Panc1 (cell line): ENCODE results near the gene YBX1. TPM values are rescaled to one million over a fixed set of nuclear protein-coding genes. Genes with fewer than 3 reads are reported as not detected.

ENCODE experiments used
- ATAC-seq: fragments of 200-7000 bp; cut with Tn5 transposase; 2 replicates; pipeline ENCODE4 v1.9.1; 2020; ENCODE audit warnings: mild to moderate bottlenecking, moderate library complexity
- BruUV-seq: library from RNA; stranded (reverse); fragments of 400-500 nt; replicated peaks from 2 replicates; lab custom pipeline; 2021; lab: Mats Ljungman, UMichigan
- CTCF ChIA-PET: fragments of 300-600 bp; sonication (Branson Sonifier 250); formaldehyde crosslinking; loops from one replicate; lab custom pipeline; 2022; ENCODE audit warnings: antibody characterized with exemption; lab: Charles Lee
- POLR2A ChIA-PET: fragments of 300-600 bp; sonication (Branson Sonifier 250); formaldehyde crosslinking; loops from one replicate; lab custom pipeline; 2022; ENCODE audit warnings: antibody characterized with exemption; lab: Charles Lee
- DNase-seq: peaks from one replicate; pipeline ENCODE4 v3.0.0-alpha.2; 2010; ENCODE audit warnings: low read depth, low spot score
- H3K27ac ChIP-seq: 2 replicates; pipeline ENCODE4 v1.5.1; 2011; ENCODE audit warnings: mild to moderate bottlenecking, low read length, inconsistent platforms
- H3K27me3 ChIP-seq: fragments of 200-500 bp; sonication (Bioruptor generic); 2 replicates; pipeline ENCODE4 v1.6.0; 2014; ENCODE audit warnings: low read length, inconsistent platforms; ENCODE audit not compliant: control insufficient read depth, insufficient read depth
- H3K36me3 ChIP-seq: fragments of 200-500 bp; sonication (Bioruptor generic); 2 replicates; pipeline ENCODE4 v1.5.1; 2014; ENCODE audit warnings: inconsistent platforms, mild to moderate bottlenecking, low read length, moderate library complexity; ENCODE audit not compliant: control insufficient read depth, insufficient read depth
- H3K4me1 ChIP-seq: 2 replicates; pipeline ENCODE4 v1.5.1; 2011; ENCODE audit warnings: inconsistent platforms, mild to moderate bottlenecking, low read length, moderate library complexity; ENCODE audit not compliant: control insufficient read depth, insufficient read depth
- H3K4me3 ChIP-seq, 2 experiments: 2 replicates each; pipeline ENCODE4 v1.5.1; 2011 to 2012; ENCODE audit warnings: low read depth in 2 of 2, low read length in 2 of 2, mild to moderate bottlenecking in 2 of 2, inconsistent platforms in 1 of 2, moderate library complexity in 1 of 2
- H3K9me3 ChIP-seq: fragments of 200-500 bp; sonication (Bioruptor generic); 2 replicates; pipeline ENCODE4 v1.5.1; 2014; ENCODE audit warnings: low read depth, mild to moderate bottlenecking, inconsistent platforms, low read length, moderate library complexity; ENCODE audit not compliant: control insufficient read depth, insufficient read depth
- CTCF ChIP-seq: fragments of 450-650 bp; IDR thresholded peaks from 2 replicates; pipeline ENCODE4 v1.5.1; 2017; ENCODE audit warnings: mild to moderate bottlenecking
- POLR2AphosphoS5 ChIP-seq: IDR thresholded peaks from 2 replicates; pipeline ENCODE4 v1.6.1; 2012; ENCODE audit warnings: mild to moderate bottlenecking, low read depth, low read length, moderate library complexity
- REST ChIP-seq, 2 experiments: IDR thresholded peaks; 2 replicates each; pipeline ENCODE4 v1.6.1; 2011 to 2012; ENCODE audit warnings: low read depth in 2 of 2, control low read depth in 1 of 2, low read length in 1 of 2, mild to moderate bottlenecking in 1 of 2, moderate library complexity in 1 of 2; ENCODE audit not compliant: insufficient read depth in 1 of 2
- SIN3A ChIP-seq: IDR thresholded peaks from 2 replicates; pipeline ENCODE4 v1.6.1; 2012; ENCODE audit warnings: low read depth, mild to moderate bottlenecking, low read length, moderate library complexity, borderline replicate concordance; ENCODE audit not compliant: insufficient read depth
- TCF7L2 ChIP-seq: IDR thresholded peaks from 2 replicates; pipeline ENCODE4 v1.6.1; 2011; ENCODE audit warnings: mild to moderate bottlenecking, low read depth, low read length, inconsistent platforms
- in situ Hi-C: cut with HindIII; loops from 2 replicates; pipeline ENCODE4 v1.10.0; 2016; ENCODE audit warnings: low sequenced_read_pairs, low pct_unique_long_range_greater_than_20kb
- intact Hi-C: fragments of 100-400 bp; cut with micrococcal nuclease; formaldehyde crosslinking; loops from one replicate; pipeline ENCODE4 v1.10.0; 2022; ENCODE audit not compliant: unreplicated experiment
- total RNA-seq: library from RNA; stranded (reverse); gene quantifications from one replicate; pipeline ENCODE4 v1.2.1, GENCODE V29; 2021; ENCODE audit not compliant: unreplicated experiment

The YBX1 gene
- total RNA-seq, 1 experiment from 2014 or later: 908 TPM

- no TSS peak for BruUV-seq
- in situ Hi-C loops (no loop called here), intact Hi-C loops (no loop called here)
- ATAC-seq (no peak), DNase-seq (no peak)
- ChIA-PET CTCF (no interaction called here), POLR2A (no interaction called here)
- Histone ChIP-seq H3K4me1 (peaks cover 13% of the 10 kb centered on the region), H3K27ac (no peak overlapping the region), H3K36me3 (peaks cover 12% of the 10 kb centered on the region), H3K4me3 (no peak overlapping the region), H3K9me3 (no peaks in the 10 kb centered on the region), H3K27me3 (no peaks in the 10 kb centered on the region)
- TF ChIP-seq CTCF (no peak), POLR2AphosphoS5 (no peak), SIN3A (no peak), TCF7L2 (no peak), REST (IDR thresholded peaks at IDR 0.05; ENCODE audit: insufficient read depth in 1 of 2, low read depth in 2 of 2, low read length in 1 of 2) (no peak)
Observed at GRCh38 chr1:42679364-42679983, 2.7 kb upstream of the YBX1 start.

GRCh38 chr1:42680055-42680454 is 2.2 kb upstream of the YBX1 start:
- H3K27ac ChIP-seq: no peak overlapping the region; the same call in 1 of the 2 replicates
- no peak overlapping the region for H3K4me3 ChIP-seq
- BruUV-seq: no TSS peak
- peaks cover 17% of the 10 kb centered on the region for H3K36me3 ChIP-seq
- H3K27me3 ChIP-seq: no peaks in the 10 kb centered on the region
- ChIA-PET POLR2A (no interaction called here), CTCF (interaction anchor here (0.5 kb wide), 1 partner anchor 21 kb away, joined by 3 read pairs; no protein-coding TSS in a partner anchor)
- no peak for DNase-seq
- ATAC-seq: no peak
- in situ Hi-C loops (no loop called here), intact Hi-C loops (no loop called here)
- no peaks in the 10 kb centered on the region for H3K9me3 ChIP-seq
- TF ChIP-seq REST (IDR thresholded peaks at IDR 0.05; ENCODE audit: insufficient read depth in 1 of 2, low read depth in 2 of 2, low read length in 1 of 2) (no peak), TCF7L2 (no peak), POLR2AphosphoS5 (no peak), SIN3A (no peak), CTCF (no peak)
- H3K4me1 ChIP-seq: peaks cover 17% of the 10 kb centered on the region
